ENCODE measurements around the gene CCL7. TPM values are rescaled to one million over a fixed set of nuclear protein-coding genes. Genes with fewer than 3 reads are reported as not detected.
A peak's percentile ranks its signal among the peaks of the same experiment; 100 is the strongest.

Gene CCL7
- polyA plus RNA-seq, 3 donors: 0.25 to 0.38 TPM; not detected in 1

DNA sequence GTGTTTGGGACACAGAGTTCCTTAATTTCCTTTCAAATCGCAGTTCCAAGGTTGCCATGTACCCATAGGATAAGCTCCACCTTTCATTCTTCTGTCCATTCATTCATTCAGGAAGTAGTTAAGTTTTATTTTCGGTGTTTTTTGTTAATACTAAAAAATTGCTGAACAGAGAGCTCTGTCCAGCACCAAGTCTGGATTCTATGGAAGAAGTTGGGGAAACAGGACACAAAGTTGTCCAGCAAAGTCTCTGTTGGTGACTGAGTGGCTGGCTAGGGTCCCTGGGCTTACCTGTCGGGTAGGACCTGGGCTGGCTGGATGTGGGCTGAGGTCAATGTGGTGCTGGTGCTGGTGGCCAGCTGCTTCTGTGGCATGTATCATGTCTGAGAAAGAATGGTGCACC lies 32.6 kb upstream of the CCL7 start:
- Mint-ChIP-seq H3K27ac (peak overlapping the region in 5 of 7 donors; percentile 15 to 82 (median 64)), H3K36me3 (no peaks in the 10 kb centered on the region), H3K27me3 (ENCODE audit: low read depth in 3 of 3) (peaks cover 2 to 5% (median 2%) of the 10 kb centered on the region in 3 donors), H3K4me1 (peaks cover 62% of the 10 kb centered on the region), H3K9me3 (peaks cover 0 to 3% (median 0%) of the 10 kb centered on the region in 7 donors), H3K4me3 (no peak overlapping the region)
- H3K4me1 ChIP-seq (ENCODE audit: control insufficient read depth in 1 of 2, insufficient read depth in 2 of 2, low read length in 2 of 2): peaks cover 82% of the 10 kb centered on the region in 2 donors
- no peaks in the 10 kb centered on the region for H3K9me3 ChIP-seq (replicated peaks in 1 of 2; ENCODE audit: control insufficient read depth in 1 of 2, insufficient read depth in 1 of 2, low read length in 2 of 2)
- no peak overlapping the region for H3K9ac ChIP-seq (ENCODE audit: insufficient read depth, low read length, poor library complexity, severe bottlenecking)
- DNase-seq: no peak
- no peaks in the 10 kb centered on the region for H3K27me3 ChIP-seq (ENCODE audit: control insufficient read depth in 2 of 2, insufficient read depth in 2 of 2, low read length in 2 of 2)
- H3K4me2 ChIP-seq (replicated peaks; ENCODE audit: extremely low read depth, low read length, poor library complexity, severe bottlenecking): no peak overlapping the region
- intact Hi-C loops (cut with micrococcal nuclease): no loop called here
- no peaks in the 10 kb centered on the region for H3K36me3 ChIP-seq (replicated peaks in 1 of 2; ENCODE audit: control insufficient read depth in 1 of 2, insufficient read depth in 2 of 2, low read length in 2 of 2)
- WGBS (ENCODE audit: insufficient coverage): 100% methylated on average over 1 of the region's 3 CpGs
- no peak for TF ChIP-seq CTCF (IDR thresholded peaks at IDR 0.05)
- H3K27ac ChIP-seq (ENCODE audit: low read depth in 1 of 2, low read length in 2 of 2): peak overlapping the region in 1 of 2 donors; percentile 20
- no peak overlapping the region for H2AFZ ChIP-seq (ENCODE audit: insufficient read depth, low read depth, low read length, poor library complexity, severe bottlenecking)
- no peaks in the 10 kb centered on the region for H3K79me2 ChIP-seq (ENCODE audit: insufficient read depth, low read length)
- no peaks in the 10 kb centered on the region for H4K20me1 ChIP-seq (ENCODE audit: insufficient read depth, low read length)
- H3K4me3 ChIP-seq (replicated peaks in 1 of 3; ENCODE audit: low read depth in 2 of 3, low read length in 3 of 3): no peak overlapping the region

DNA sequence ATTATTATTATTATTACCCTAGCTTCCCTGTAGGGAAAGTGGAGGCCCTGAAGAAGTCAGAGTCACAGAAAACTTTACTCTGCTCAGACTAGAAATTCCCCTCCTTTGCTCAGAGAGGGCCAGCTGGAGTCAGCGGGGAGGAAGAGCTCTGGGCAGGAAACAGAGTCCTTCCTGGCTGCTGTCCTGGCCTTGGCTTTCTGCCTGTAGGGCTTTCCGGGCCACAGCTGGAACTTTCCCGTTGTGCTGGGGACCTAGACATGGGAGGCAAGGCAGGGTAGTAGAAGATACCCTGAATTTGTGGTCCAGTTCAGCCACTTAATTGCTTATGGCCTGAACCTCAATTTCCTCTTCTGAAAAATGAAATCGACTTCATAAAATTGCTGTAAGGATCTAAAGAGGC lies 29.0 kb upstream of the CCL7 start:
- H3K4me3 Mint-ChIP-seq: no peak overlapping the region
- intact Hi-C loops (cut with micrococcal nuclease): loop anchor here (5.0 kb wide), 2 partner anchors 39 to 66 kb away; no protein-coding TSS in a partner anchor
- H3K9ac ChIP-seq (ENCODE audit: insufficient read depth, low read length, poor library complexity, severe bottlenecking): no peak overlapping the region

More for the DNA sequence above, 29.0 kb upstream of the CCL7 start:
- Mint-ChIP-seq H3K36me3 (no peaks in the 10 kb centered on the region), H3K27me3 (ENCODE audit: low read depth in 3 of 3) (peaks cover 0 to 5% (median 2%) of the 10 kb centered on the region in 3 donors), H3K4me1 (peaks cover 34% of the 10 kb centered on the region), H3K27ac (peak overlapping the region in 6 of 7 donors; percentile 66 to 94 (median 86)), H3K9me3 (peaks cover 0 to 3% (median 0%) of the 10 kb centered on the region in 7 donors)
- H3K27me3 ChIP-seq (ENCODE audit: control insufficient read depth in 2 of 2, insufficient read depth in 2 of 2, low read length in 2 of 2): no peaks in the 10 kb centered on the region
- H3K36me3 ChIP-seq (replicated peaks in 1 of 2; ENCODE audit: control insufficient read depth in 1 of 2, insufficient read depth in 2 of 2, low read length in 2 of 2): no peaks in the 10 kb centered on the region
- no peaks in the 10 kb centered on the region for H3K79me2 ChIP-seq (ENCODE audit: insufficient read depth, low read length)
- WGBS (ENCODE audit: insufficient coverage): no CpG with 5 or more reads among the region's 4 CpGs
- TF ChIP-seq CTCF (IDR thresholded peaks at IDR 0.05): no peak
- peaks cover 89 to 90% of the 10 kb centered on the region in 2 donors for H3K4me1 ChIP-seq (ENCODE audit: control insufficient read depth in 1 of 2, insufficient read depth in 2 of 2, low read length in 2 of 2)
- H3K4me2 ChIP-seq (replicated peaks; ENCODE audit: extremely low read depth, low read length, poor library complexity, severe bottlenecking): peak overlapping the region; percentile 38
- peak in 2 of 3 donors; percentile 51 to 83 for DNase-seq
- H4K20me1 ChIP-seq (ENCODE audit: insufficient read depth, low read length): no peaks in the 10 kb centered on the region
- peak overlapping the region; percentile 49 to 94 for H3K27ac ChIP-seq (ENCODE audit: low read depth in 1 of 2, low read length in 2 of 2)
- H3K9me3 ChIP-seq (replicated peaks in 1 of 2; ENCODE audit: control insufficient read depth in 1 of 2, insufficient read depth in 1 of 2, low read length in 2 of 2): no peaks in the 10 kb centered on the region
- peak overlapping the region in 1 of 3 experiments; percentile 13 for H3K4me3 ChIP-seq (replicated peaks in 1 of 3; ENCODE audit: low read depth in 2 of 3, low read length in 3 of 3)
- H2AFZ ChIP-seq (ENCODE audit: insufficient read depth, low read depth, low read length, poor library complexity, severe bottlenecking): no peak overlapping the region
